HG03469 (cell line): Measurements from ENCODE around the gene MYDGF.

ENCODE experiments used
- ATAC-seq: cut with Tn5 transposase; IDR thresholded peaks from one replicate; pipeline ENCODE4 v1.9.1; 2021; ENCODE audit warnings: mild to moderate bottlenecking, moderate library complexity, moderate number of reproducible peaks; ENCODE audit not compliant: unreplicated experiment

MYDGF gene

DNA sequence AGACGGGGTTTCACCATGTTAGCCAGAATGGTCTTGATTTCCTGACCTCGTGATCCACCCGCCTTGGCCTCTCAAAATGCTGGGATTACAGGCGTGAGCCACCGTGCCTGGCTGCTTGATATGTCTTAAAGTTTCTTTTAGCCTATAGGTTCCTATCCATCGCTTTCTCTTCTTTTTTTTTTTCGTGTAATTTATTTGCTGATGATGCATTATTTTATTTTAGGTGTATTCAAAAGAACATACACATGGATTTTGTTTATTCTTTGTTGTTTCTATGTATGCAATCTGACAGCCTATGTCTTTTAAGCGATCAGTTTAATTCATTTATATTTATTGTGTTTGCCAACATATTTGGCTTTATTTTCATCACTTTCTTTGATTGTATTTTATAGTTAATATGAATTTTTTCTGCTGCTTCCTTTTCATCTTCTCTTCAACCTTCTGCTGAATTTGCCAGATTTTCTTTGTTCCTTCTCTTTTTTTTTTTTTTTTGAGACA is 56.8 kb downstream of the MYDGF start:
- no peak for ATAC-seq

DNA sequence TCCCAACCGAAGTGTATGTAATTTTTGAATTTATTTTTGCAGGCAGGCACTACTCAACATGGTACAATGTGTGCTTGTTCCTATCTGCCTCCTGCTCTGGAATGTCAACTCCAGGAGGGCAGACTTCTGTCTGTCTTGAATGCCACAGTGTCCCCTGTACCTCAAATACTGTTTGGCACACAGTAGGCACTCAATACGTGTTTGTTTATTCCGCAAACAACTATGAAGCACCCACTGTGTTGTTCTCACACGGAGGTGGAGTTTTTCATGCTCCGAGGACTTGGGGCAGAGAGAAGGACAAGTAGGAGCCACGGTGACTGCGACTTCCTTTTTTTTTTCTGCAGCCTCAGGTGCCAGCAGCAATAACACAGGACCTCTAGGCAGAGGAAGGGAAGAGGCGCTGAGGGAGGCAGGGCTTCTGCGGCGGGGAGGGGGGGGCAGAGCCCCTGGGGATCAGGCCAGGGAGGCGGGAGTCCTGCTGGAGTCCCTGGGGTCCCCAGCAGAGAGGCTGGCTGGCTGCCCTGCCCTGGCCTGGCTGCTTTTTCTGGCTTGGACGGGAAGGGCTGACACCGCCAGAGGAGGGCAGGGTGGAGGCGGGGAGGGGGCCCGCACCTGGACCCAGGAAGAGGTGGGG is 60.1 kb downstream of the MYDGF start:
- ATAC-seq = no peak
